HepG2 (cell line): ENCODE results near the gene ST6GALNAC6. TPM values are rescaled to one million over a fixed set of nuclear protein-coding genes. Genes with fewer than 3 reads are reported as not detected.

ENCODE experiments used
- ATAC-seq: fragments of 200-7000 bp; cut with Tn5 transposase; 3 replicates; pipeline ENCODE4 v1.9.1; 2020; ENCODE audit warnings: mild to moderate bottlenecking, moderate library complexity
- BruUV-seq: library from RNA; stranded (reverse); fragments of 400-500 nt; replicated peaks from 2 replicates; lab custom pipeline; 2021; lab: Mats Ljungman, UMichigan
- CTCF ChIA-PET: fragments of 300-600 bp; formaldehyde crosslinking; extraction: SDS; loops from one replicate; lab custom pipeline; 2021; ENCODE audit warnings: low total read pairs, inconsistent platforms, low intra/inter-chr PET ratio; lab: Yijun Ruan, JAX
- POLR2A ChIA-PET: fragments of 350-600 bp; sonication (Branson Sonifier 250); formaldehyde crosslinking; loops from one replicate; lab custom pipeline; 2020; ENCODE audit warnings: antibody characterized with exemption, inconsistent platforms; lab: Yijun Ruan, JAX
- DNase-seq: peaks from one replicate; pipeline ENCODE4 v3.0.0-alpha.2; 2015; ENCODE audit warnings: low spot score
- FAIRE-seq: peaks from 3 replicates; lab custom pipeline; 2011; peaks lifted over from hg19 to GRCh38; lab: Jason Lieb, UNC
- H2AFZ ChIP-seq: one replicate; pipeline ENCODE4 v1.6.1; 2011; ENCODE audit warnings: low read length, inconsistent platforms
- H3K27ac ChIP-seq: fragments of 300-600 bp; 3 replicates; pipeline ENCODE4 v1.8.0; 2011; ENCODE audit warnings: mixed run types, mild to moderate bottlenecking, mixed read lengths, low read length, inconsistent platforms; ENCODE audit not compliant: insufficient read depth; ENCODE audit errors: extremely low read length
- H3K27me3 ChIP-seq, 2 experiments: fragments of 200-600 bp in 1 of 2; 2 replicates in 1 of 2; 3 replicates in 1 of 2; pipeline versions ENCODE4 v1.6.0 to v1.8.0; 2011; ENCODE audit warnings: low read length in 2 of 2, mild to moderate bottlenecking in 2 of 2, moderate library complexity in 2 of 2, inconsistent platforms in 1 of 2; ENCODE audit not compliant: insufficient read depth in 2 of 2, control insufficient read depth in 1 of 2
- H3K36me3 ChIP-seq, 2 experiments: fragments of 200-600 bp in 1 of 2; replicated peaks in 1 of 2; 2 replicates in 1 of 2; 3 replicates in 1 of 2; pipeline versions ENCODE4 v1.5.1 to v1.8.0; 2011; ENCODE audit warnings: low read length in 2 of 2, inconsistent platforms in 1 of 2; ENCODE audit not compliant: insufficient read depth in 2 of 2, control insufficient read depth in 1 of 2
- H3K4me1 ChIP-seq: 2 replicates; pipeline ENCODE4 v1.5.1; 2012; ENCODE audit warnings: low read length, inconsistent platforms; ENCODE audit not compliant: insufficient read depth
- H3K4me2 ChIP-seq: 2 replicates; pipeline ENCODE4 v1.6.0; 2011; ENCODE audit warnings: low read depth, low read length, inconsistent platforms
- H3K4me3 ChIP-seq, 3 experiments: fragments of 200-600 bp in 1 of 3; sonication (generic), shearing (Covaris generic) in 1 of 3; replicated peaks in 1 of 3; 2 replicates each; pipeline ENCODE4 v1.5.1; 2011 to 2016; ENCODE audit warnings: low read length in 3 of 3, inconsistent platforms in 2 of 3, low read depth in 2 of 3, mild to moderate bottlenecking in 2 of 3, control low read depth in 1 of 3, mixed read lengths in 1 of 3; ENCODE audit not compliant: insufficient read depth in 1 of 3
- H3K79me2 ChIP-seq: one replicate; pipeline ENCODE4 v1.6.1; 2011; ENCODE audit warnings: low read length, inconsistent platforms; ENCODE audit not compliant: insufficient read depth
- H3K9ac ChIP-seq: 2 replicates; pipeline ENCODE4 v1.6.0; 2011; ENCODE audit warnings: mild to moderate bottlenecking, low read depth, low read length, inconsistent platforms; ENCODE audit not compliant: insufficient read depth
- H3K9me3 ChIP-seq: 2 replicates; pipeline ENCODE4 v1.5.1; 2012; ENCODE audit warnings: mild to moderate bottlenecking, low read length
- H4K20me1 ChIP-seq: 2 replicates; pipeline ENCODE4 v1.6.0; 2011; ENCODE audit warnings: inconsistent platforms, mild to moderate bottlenecking, low read length, moderate library complexity; ENCODE audit not compliant: insufficient read depth
- ATF1 ChIP-seq: IDR thresholded peaks from 2 replicates; pipeline ENCODE4 v1.6.1; 2016; ENCODE audit warnings: mild to moderate bottlenecking, control low read depth
- KLF11 ChIP-seq: IDR thresholded peaks from 2 replicates; pipeline ENCODE4 v1.6.1; 2016; ENCODE audit warnings: missing compliant biosample characterization
- SMAD1 ChIP-seq: sonication (generic); formaldehyde crosslinking; IDR thresholded peaks from 2 replicates; pipeline ENCODE4 v1.4.0; 2020; ENCODE audit warnings: missing genetic modification reagents, low read depth, mild to moderate bottlenecking, borderline replicate concordance
- STAG1 ChIP-seq: sonication (generic); formaldehyde crosslinking; IDR thresholded peaks from 2 replicates; pipeline ENCODE4 v1.4.0; 2020; ENCODE audit warnings: missing genetic modification reagents
- ZMYM3 ChIP-seq: sonication (generic); formaldehyde crosslinking; IDR thresholded peaks from 2 replicates; pipeline ENCODE4 v1.5.1; 2020; ENCODE audit warnings: mild to moderate bottlenecking, missing genetic modification reagents
- ZNF432 ChIP-seq: sonication (generic); formaldehyde crosslinking; IDR thresholded peaks from 2 replicates; pipeline ENCODE4 v1.5.0; 2020; ENCODE audit warnings: missing genetic modification reagents, mild to moderate bottlenecking, borderline replicate concordance
- ZSCAN30 ChIP-seq: sonication (generic); formaldehyde crosslinking; IDR thresholded peaks from 2 replicates; pipeline ENCODE4 v1.5.0; 2020; ENCODE audit warnings: mild to moderate bottlenecking, missing genetic modification reagents
- WGBS: methylation state at CpG from one replicate; pipeline ENCODE4 v1.1.6; 2017; ENCODE audit warnings: low lambda C conversion rate; 5-methylcytosine and 5-hydroxymethylcytosine counted together
- in situ Hi-C: cut with HindIII; loops from 2 replicates; pipeline ENCODE4 v1.10.0; 2017; ENCODE audit warnings: low pct_unique_long_range_greater_than_20kb; ENCODE audit not compliant: extremely low pct_ligation_motif_present
- intact Hi-C: fragments of 100-400 bp; cut with micrococcal nuclease; formaldehyde crosslinking; loops from one replicate; pipeline ENCODE4 v1.10.0; 2022; ENCODE audit not compliant: unreplicated experiment
- polyA plus RNA-seq, 8 experiments: library from polyadenylated mRNA; depleted of rRNA in 3 of 8; stranded (reverse) in 7 of 8; unstranded in 1 of 8; fragments of >200 nt; fragmentation: Illumina TruSeq in 4 of 8; extraction: Trizol in 4 of 8; gene quantifications; 2 replicates each; pipeline versions ENCODE4 v1.2.1 to v1.2.3, GENCODE V29; 2011 to 2016; ENCODE audit warnings: low read depth in 4 of 8, missing spikeins in 1 of 8, mixed read lengths in 1 of 8; ENCODE audit not compliant: insufficient read depth in 1 of 8
- total RNA-seq, 5 experiments: library from RNA; depleted of rRNA; stranded (reverse); fragments of >200 nt; fragmentation: Illumina TruSeq; extraction: Trizol; gene quantifications; 2 replicates each; pipeline ENCODE4 v1.2.3, GENCODE V29; 2016; ENCODE audit warnings: low read depth in 1 of 5
- TF ChIP-seq, protein P1 (sequence below): sonication (generic); formaldehyde crosslinking; IDR thresholded peaks from 2 replicates; pipeline ENCODE4 v1.8.0; 2023; ENCODE audit warnings: mild to moderate bottlenecking, missing genetic modification reagents
- TF ChIP-seq, protein P2 (sequence below): sonication (generic); formaldehyde crosslinking; IDR thresholded peaks from 2 replicates; pipeline ENCODE4 v1.8.1; 2022; ENCODE audit warnings: low read depth, mild to moderate bottlenecking, missing genetic modification reagents
- TF ChIP-seq, protein P3 (sequence below): sonication (generic); formaldehyde crosslinking; IDR thresholded peaks from 2 replicates; pipeline ENCODE4 v1.4.0; 2020; ENCODE audit warnings: missing genetic modification reagents, mild to moderate bottlenecking, borderline replicate concordance
- TF ChIP-seq, protein P4 (sequence below): IDR thresholded peaks from 2 replicates; pipeline ENCODE4 v1.6.1; 2016; ENCODE audit warnings: missing genetic modification reagents, missing compliant biosample characterization

ST6GALNAC6 gene
- total and polyA plus RNA-seq, 2 of the 13 experiments (the other 11 are each of a cell fraction or from before 2014, with no cell fraction given) = 18.5 to 65.4 TPM

DNA sequence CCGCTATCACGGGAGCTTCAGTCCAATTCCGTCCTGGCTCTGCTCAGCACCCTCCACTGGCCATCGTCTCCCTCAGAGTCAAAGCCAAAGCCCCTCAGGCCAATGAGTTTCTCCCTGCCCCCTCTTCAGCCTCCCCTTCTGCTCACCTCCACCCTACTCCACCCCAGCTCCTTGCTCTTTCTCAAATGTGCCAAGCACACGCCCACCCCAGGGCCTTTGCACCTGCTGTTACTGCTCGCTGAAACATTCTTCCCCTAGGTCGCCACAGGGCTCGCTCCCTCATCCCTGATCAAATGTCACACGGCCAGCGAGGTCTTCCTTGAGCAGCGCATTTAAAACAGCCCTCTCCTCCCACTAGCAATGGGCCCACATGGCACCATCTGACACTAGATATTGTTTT lies 38.6 kb downstream of the ST6GALNAC6 start:
- intact Hi-C loops (no loop called here), in situ Hi-C loops (no loop called here)
- peak; percentile 56 for TF ChIP-seq ZMYM3
- TF ChIP-seq, protein P1, sequence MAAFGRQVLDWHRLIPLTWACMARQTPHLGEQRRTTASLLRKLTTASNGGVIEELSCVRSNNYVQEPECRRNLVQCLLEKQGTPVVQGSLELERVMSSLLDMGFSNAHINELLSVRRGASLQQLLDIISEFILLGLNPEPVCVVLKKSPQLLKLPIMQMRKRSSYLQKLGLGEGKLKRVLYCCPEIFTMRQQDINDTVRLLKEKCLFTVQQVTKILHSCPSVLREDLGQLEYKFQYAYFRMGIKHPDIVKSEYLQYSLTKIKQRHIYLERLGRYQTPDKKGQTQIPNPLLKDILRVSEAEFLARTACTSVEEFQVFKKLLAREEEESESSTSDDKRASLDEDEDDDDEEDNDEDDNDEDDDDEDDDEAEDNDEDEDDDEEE = no peak
- TF ChIP-seq ZNF432 (CRISPR knock-in tag) = no peak
- WGBS = 83% methylated on average over 11 of the region's 11 CpGs
- CTCF ChIA-PET = no interaction called here
- H3K36me3 ChIP-seq = no peaks in the 10 kb centered on the region
- H3K9me3 ChIP-seq = no peaks in the 10 kb centered on the region
- H3K4me3 ChIP-seq = no peak overlapping the region
- H3K27me3 ChIP-seq = no peaks in the 10 kb centered on the region
- BruUV-seq = no TSS peak
- H3K79me2 ChIP-seq = no peaks in the 10 kb centered on the region
- no peak overlapping the region for H3K4me2 ChIP-seq
- H3K9ac ChIP-seq = no peak overlapping the region
- ATAC-seq (no peak), DNase-seq (no peak), FAIRE-seq (no peak)
- H2AFZ ChIP-seq = no peak overlapping the region
- peaks cover 80% of the 10 kb centered on the region for H3K4me1 ChIP-seq
- no peaks in the 10 kb centered on the region for H4K20me1 ChIP-seq
- POLR2A ChIA-PET = no interaction called here
- no peak overlapping the region for H3K27ac ChIP-seq

DNA sequence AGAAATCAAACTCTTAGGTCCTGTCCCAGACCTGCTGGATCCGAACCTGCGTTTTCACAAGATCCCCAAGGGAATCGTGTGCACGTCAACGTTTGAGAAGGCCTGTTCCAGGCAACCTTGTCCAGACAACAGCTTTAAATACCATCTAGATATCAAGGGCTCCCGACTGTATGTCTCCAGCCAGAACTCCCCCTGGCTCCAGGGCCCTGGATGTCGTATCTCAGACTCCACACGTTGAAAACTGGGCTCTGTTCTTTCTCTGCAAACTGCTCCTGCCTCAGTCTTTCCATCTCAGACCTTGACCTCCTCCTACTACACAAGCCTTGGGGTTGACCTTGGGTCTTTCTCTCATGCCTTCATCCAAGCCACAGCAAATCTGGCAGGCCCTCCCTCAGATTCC lies 39.1 kb downstream of the ST6GALNAC6 start:
- ChIA-PET CTCF (no interaction called here), POLR2A (no interaction called here)
- Histone ChIP-seq H2AFZ (no peak overlapping the region), H3K9me3 (no peaks in the 10 kb centered on the region), H3K27ac (no peak overlapping the region), H3K4me1 (peaks cover 83% of the 10 kb centered on the region), H3K79me2 (no peaks in the 10 kb centered on the region), H4K20me1 (no peaks in the 10 kb centered on the region), H3K36me3 (no peaks in the 10 kb centered on the region), H3K9ac (no peak overlapping the region), H3K4me3 (no peak overlapping the region), H3K4me2 (no peak overlapping the region), H3K27me3 (no peaks in the 10 kb centered on the region)
- no peak for TF ChIP-seq SMAD1 (CRISPR knock-in tag)
- TF ChIP-seq, protein P2, sequence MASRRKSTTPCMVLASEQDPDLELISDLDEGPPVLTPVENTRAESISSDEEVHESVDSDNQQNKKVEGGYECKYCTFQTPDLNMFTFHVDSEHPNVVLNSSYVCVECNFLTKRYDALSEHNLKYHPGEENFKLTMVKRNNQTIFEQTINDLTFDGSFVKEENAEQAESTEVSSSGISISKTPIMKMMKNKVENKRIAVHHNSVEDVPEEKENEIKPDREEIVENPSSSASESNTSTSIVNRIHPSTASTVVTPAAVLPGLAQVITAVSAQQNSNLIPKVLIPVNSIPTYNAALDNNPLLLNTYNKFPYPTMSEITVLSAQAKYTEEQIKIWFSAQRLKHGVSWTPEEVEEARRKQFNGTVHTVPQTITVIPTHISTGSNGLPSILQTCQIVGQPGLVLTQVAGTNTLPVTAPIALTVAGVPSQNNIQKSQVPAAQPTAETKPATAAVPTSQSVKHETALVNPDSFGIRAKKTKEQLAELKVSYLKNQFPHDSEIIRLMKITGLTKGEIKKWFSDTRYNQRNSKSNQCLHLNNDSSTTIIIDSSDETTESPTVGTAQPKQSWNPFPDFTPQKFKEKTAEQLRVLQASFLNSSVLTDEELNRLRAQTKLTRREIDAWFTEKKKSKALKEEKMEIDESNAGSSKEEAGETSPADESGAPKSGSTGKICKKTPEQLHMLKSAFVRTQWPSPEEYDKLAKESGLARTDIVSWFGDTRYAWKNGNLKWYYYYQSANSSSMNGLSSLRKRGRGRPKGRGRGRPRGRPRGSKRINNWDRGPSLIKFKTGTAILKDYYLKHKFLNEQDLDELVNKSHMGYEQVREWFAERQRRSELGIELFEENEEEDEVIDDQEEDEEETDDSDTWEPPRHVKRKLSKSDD = no peak
- no peak for TF ChIP-seq STAG1 (CRISPR knock-in tag)
- no peak for TF ChIP-seq ZSCAN30 (CRISPR knock-in tag)
- TF ChIP-seq, protein P3, sequence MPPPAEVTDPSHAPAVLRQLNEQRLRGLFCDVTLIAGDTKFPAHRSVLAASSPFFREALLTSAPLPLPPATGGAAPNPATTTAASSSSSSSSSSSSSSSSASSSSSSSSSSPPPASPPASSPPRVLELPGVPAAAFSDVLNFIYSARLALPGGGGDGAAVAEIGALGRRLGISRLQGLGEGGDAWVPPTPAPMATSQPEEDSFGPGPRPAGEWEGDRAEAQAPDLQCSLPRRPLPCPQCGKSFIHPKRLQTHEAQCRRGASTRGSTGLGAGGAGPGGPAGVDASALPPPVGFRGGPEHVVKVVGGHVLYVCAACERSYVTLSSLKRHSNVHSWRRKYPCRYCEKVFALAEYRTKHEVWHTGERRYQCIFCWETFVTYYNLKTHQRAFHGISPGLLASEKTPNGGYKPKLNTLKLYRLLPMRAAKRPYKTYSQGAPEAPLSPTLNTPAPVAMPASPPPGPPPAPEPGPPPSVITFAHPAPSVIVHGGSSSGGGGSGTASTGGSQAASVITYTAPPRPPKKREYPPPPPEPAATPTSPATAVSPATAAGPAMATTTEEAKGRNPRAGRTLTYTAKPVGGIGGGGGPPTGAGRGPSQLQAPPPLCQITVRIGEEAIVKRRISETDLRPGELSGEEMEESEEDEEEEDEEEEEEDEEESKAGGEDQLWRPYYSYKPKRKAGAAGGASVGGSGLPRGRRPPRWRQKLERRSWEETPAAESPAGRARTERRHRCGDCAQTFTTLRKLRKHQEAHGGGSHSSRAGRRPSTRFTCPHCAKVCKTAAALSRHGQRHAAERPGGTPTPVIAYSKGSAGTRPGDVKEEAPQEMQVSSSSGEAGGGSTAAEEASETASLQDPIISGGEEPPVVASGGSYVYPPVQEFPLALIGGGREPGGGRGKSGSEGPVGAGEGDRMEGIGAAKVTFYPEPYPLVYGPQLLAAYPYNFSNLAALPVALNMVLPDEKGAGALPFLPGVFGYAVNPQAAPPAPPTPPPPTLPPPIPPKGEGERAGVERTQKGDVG (CRISPR knock-in tag) = no peak
- TF ChIP-seq ATF1 (CRISPR knock-in tag) = no peak
- TF ChIP-seq, protein P4, sequence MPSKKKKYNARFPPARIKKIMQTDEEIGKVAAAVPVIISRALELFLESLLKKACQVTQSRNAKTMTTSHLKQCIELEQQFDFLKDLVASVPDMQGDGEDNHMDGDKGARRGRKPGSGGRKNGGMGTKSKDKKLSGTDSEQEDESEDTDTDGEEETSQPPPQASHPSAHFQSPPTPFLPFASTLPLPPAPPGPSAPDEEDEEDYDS (CRISPR knock-in tag) = no peak
- no peak for TF ChIP-seq KLF11 (CRISPR knock-in tag)
- no peak for ATAC-seq
- intact Hi-C loops (no loop called here), in situ Hi-C loops (no loop called here)
- FAIRE-seq = no peak
- 72% methylated on average over 7 of the region's 8 CpGs for WGBS
- DNase-seq = no peak
- no TSS peak for BruUV-seq
